Psoas muscle (tissue), 8 donors: ENCODE results near the gene ACSL5. TPM values are rescaled to one million over a fixed set of nuclear protein-coding genes. Genes with fewer than 3 reads are reported as not detected.

Source experiments
- ATAC-seq, 4 donors: fragments of 200-7000 bp; cut with Tn5 transposase; one replicate each; pipeline ENCODE4 v1.9.1; 2020; ENCODE audit warnings: moderate library complexity in 3 of 4, mild to moderate bottlenecking in 2 of 4
- DNase-seq, 2 donors: peaks; one replicate each; pipeline ENCODE4 v3.0.0-alpha.2; 2020
- H3K27ac ChIP-seq: fragments of 200-600 bp; one replicate; pipeline ENCODE4 v1.8.0; 2022
- H3K27me3 ChIP-seq, 3 donors: fragments of 200-600 bp in 1 of 3; one replicate each; pipeline versions ENCODE4 v1.6.1 to v1.8.0; 2013 to 2022; ENCODE audit warnings: low read length in 2 of 3, mild to moderate bottlenecking in 2 of 3, moderate library complexity in 1 of 3; ENCODE audit not compliant: insufficient read depth in 3 of 3
- H3K36me3 ChIP-seq, 2 donors: fragments of 200-600 bp in 1 of 2; one replicate each; pipeline versions ENCODE4 v1.6.1 to v1.8.0; 2013 to 2022; ENCODE audit warnings: low read depth in 1 of 2, mild to moderate bottlenecking in 1 of 2, moderate library complexity in 1 of 2; ENCODE audit not compliant: insufficient read depth in 1 of 2
- H3K4me1 ChIP-seq: fragments of 200-600 bp; one replicate; pipeline ENCODE4 v1.8.0; 2022
- H3K4me3 ChIP-seq: fragments of 200-600 bp; one replicate; pipeline ENCODE4 v1.8.0; 2022; ENCODE audit warnings: mild to moderate bottlenecking
- H3K9me3 ChIP-seq: fragments of 200-600 bp; one replicate; pipeline ENCODE4 v1.8.0; 2022
- WGBS, 3 donors: extraction: QIAGEN DNeasy Blood & Tissue Kit; methylation state at CpG; one replicate each; pipeline versions ENCODE4 v1.1.6 to v1.1.7; 2013; 5-methylcytosine and 5-hydroxymethylcytosine counted together
- intact Hi-C, 2 donors: fragments of 100-400 bp; cut with DNase I; formaldehyde crosslinking; loops; one replicate each; pipeline versions ENCODE4 v1.11.0 to v1.14.2; 2022
- polyA plus RNA-seq, 3 donors: library from polyadenylated mRNA; stranded (reverse); fragments of 200-250 nt; gene quantifications; one replicate each; pipeline ENCODE4 v1.2.3, GENCODE V29; 2013
- total RNA-seq, 4 donors: library from RNA; stranded (reverse); fragmentation: NEBNext Ultra II Directional in 2 of 4; extraction: Animal tissue kit (Norgen Biotek cat#: 25700) in 2 of 4; gene quantifications; one replicate each; pipeline versions ENCODE4 v1.2.1 to v1.2.4, GENCODE V29; 2021 to 2023
- TF ChIP-seq, protein P1 (sequence below): fragments of 200-600 bp; IDR thresholded peaks from one replicate; pipeline ENCODE4 v1.8.0; 2022; ENCODE audit warnings: antibody characterized with exemption
- donor health status: healthy with polysubstance abuse.
- donor health status: DM: no; HTN: no; CAD: no; lungs with moderate emphysema.
- donor health status: Bipolar disorder and iron deficiency.
- donor health status: healthy.
- donor health status: DM: yes; HTN: yes; CAD: no.
- donor health status: DM: no; HTN: no; CAD: no.
- donor health status: DM: no; HTN: no; CAD: no.
- donor health status: DM: yes; HTN: yes; CAD: no.

Gene ACSL5
- total and polyA plus RNA-seq, 7 donors: 2.2 to 4.5 (median 3.4) TPM

DNA sequence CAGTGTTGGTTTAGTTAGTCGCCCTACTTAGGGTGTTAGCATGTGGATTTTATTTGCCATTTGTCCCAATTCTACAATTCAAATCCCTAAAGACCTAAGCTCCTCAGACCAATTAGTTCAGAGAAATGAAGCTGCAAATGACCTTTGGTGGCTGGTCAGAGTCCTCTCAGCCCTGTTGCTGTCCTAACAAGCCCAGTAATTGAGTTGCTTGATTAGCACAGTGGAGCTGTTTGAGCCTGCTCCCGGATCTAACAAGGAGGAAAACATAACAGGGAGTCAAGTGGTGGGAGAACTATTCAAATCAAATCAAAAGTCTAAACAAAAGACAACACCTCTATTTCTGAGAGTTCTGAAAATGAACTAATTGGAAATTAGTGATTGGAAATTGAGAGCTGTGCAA is 50.7 kb downstream of the ACSL5 start:
- WGBS, 3 donors: 70 to 76% (median 74%) methylated on average over 2 of the region's 2 CpGs
- intact Hi-C loops: no loop called here
- H3K9me3 ChIP-seq: no peaks in the 10 kb centered on the region
- TF ChIP-seq, protein P1, sequence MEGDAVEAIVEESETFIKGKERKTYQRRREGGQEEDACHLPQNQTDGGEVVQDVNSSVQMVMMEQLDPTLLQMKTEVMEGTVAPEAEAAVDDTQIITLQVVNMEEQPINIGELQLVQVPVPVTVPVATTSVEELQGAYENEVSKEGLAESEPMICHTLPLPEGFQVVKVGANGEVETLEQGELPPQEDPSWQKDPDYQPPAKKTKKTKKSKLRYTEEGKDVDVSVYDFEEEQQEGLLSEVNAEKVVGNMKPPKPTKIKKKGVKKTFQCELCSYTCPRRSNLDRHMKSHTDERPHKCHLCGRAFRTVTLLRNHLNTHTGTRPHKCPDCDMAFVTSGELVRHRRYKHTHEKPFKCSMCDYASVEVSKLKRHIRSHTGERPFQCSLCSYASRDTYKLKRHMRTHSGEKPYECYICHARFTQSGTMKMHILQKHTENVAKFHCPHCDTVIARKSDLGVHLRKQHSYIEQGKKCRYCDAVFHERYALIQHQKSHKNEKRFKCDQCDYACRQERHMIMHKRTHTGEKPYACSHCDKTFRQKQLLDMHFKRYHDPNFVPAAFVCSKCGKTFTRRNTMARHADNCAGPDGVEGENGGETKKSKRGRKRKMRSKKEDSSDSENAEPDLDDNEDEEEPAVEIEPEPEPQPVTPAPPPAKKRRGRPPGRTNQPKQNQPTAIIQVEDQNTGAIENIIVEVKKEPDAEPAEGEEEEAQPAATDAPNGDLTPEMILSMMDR: no peak
- no peaks in the 10 kb centered on the region for H3K27me3 ChIP-seq
- H3K4me3 ChIP-seq: no peak overlapping the region
- H3K4me1 ChIP-seq: no peaks in the 10 kb centered on the region
- DNase-seq (no peak), ATAC-seq (no peak)
- no peak overlapping the region for H3K27ac ChIP-seq
- peaks cover 2 to 65% of the 10 kb centered on the region in 2 donors for H3K36me3 ChIP-seq

DNA sequence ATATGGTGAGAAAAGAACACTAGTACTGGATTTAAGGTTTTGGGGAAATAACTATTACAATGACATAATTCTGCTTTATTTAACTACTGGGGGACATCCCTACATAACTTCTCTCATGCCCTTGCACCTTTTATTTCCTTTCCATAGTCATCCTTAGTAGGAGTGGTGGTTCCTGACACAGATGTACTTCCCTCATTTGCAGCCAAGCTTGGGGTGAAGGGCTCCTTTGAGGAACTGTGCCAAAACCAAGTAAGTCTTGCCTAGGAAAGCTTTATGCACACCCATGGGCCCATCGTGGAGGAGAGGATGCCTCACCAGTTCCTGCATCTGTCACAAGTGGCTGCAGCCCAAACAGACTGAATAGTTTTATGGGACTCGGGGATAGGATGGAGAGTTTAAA is 52.2 kb downstream of the ACSL5 start:
- 57 to 76% (median 57%) methylated on average over 2 of the region's 2 CpGs for WGBS, 3 donors

DNA sequence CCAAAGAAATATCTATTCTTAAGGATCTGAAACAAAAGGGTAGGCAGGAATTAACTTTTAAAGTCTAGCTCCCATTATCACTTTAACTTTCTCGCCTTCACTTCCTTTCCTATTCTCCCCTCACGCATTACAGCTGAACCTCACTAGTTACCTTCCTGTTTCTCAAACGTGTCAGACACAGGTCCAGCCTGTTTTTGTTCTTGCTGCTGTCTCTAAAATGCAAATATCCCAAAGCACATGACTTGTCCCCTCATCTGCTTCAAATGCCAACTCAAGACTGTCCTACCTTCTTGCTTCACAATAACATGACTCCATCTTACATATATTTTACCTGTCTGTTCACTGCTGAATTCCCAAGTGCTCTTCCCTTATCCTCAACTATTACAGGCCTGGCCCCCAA is 55.2 kb downstream of the ACSL5 start:
- TF ChIP-seq, protein P1: no peak
- intact Hi-C loops: no loop called here
- Histone ChIP-seq H3K4me1 (no peaks in the 10 kb centered on the region), H3K27me3 (no peaks in the 10 kb centered on the region), H3K9me3 (no peaks in the 10 kb centered on the region), H3K27ac (no peak overlapping the region), H3K36me3 (peaks cover 11 to 96% of the 10 kb centered on the region in 2 donors), H3K4me3 (no peak overlapping the region)
- ATAC-seq (no peak), DNase-seq (no peak)
- 77 to 80% (median 80%) methylated on average over 3 of the region's 3 CpGs for WGBS, 3 donors

More for the DNA sequence above, 52.2 kb downstream of the ACSL5 start:
- TF ChIP-seq, protein P1: no peak
- no peak overlapping the region for H3K27ac ChIP-seq
- H3K27me3 ChIP-seq: no peaks in the 10 kb centered on the region
- no peaks in the 10 kb centered on the region for H3K4me1 ChIP-seq
- H3K4me3 ChIP-seq: no peak overlapping the region
- peaks cover 5 to 79% of the 10 kb centered on the region in 2 donors for H3K36me3 ChIP-seq
- intact Hi-C loops: no loop called here
- H3K9me3 ChIP-seq: no peaks in the 10 kb centered on the region
- no peak for ATAC-seq
- no peak for DNase-seq

DNA sequence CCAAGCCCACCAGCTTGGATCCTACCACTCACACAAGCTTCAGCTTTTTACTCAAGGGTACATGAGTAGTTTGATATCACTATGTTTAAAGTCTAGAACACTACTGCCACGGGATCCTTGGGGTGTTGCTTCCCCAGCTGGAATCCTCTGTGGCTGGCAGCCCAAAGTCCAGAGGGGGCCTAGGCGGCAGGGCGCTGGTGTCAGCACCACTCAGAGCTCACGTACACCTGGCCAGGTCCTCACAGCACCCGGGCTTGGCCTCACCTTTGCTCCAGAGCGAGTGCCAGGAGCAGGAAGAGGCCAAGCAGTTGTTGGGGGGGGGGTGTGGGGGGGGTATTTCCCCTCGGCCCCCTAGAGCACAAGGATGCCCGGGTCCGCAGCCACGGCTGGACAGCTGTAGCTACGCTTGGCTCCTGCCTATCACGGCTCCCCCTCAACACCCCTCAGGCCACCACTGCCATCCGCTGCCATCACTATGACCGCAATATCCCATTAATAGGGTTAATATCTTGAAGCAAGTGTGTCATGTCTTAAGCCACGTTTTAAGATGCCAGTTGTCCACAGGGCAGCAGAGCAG is 55.8 kb downstream of the ACSL5 start:
- no peak for DNase-seq
- Histone ChIP-seq H3K4me3 (no peak overlapping the region), H3K36me3 (peaks cover 11 to 96% of the 10 kb centered on the region in 2 donors), H3K27me3 (no peaks in the 10 kb centered on the region), H3K27ac (no peak overlapping the region), H3K4me1 (no peaks in the 10 kb centered on the region), H3K9me3 (no peaks in the 10 kb centered on the region)
- TF ChIP-seq, protein P1: no peak
- intact Hi-C loops: loop anchor here in 1 of 2 donors (10.0 kb wide), 1 partner anchor 115 kb away; no protein-coding TSS in a partner anchor
- ATAC-seq: no peak
- 72 to 82% (median 76%) methylated on average over 13 to 15 of the region's 15 CpGs for WGBS, 3 donors

DNA sequence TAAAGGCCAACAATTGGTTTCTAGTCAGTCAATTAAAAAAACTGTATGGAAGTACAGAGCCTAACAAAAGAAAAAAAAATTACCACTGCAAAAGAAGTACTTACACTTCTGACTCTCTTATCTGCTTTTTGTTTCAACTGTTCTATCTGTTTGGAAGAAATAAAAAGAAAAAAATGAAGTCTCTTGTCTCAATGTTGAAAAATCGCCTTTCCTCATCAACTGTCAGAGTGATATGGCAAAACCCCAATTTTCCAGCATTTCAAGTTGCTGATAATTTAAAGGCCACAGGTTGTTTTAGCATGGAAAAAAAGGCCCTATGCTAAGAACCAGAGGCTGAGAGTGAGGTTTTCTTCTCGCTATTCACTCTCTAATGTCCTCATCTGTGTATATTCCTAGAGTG is 59.2 kb downstream of the ACSL5 start:
- intact Hi-C loops: loop anchor here in 1 of 2 donors (10.0 kb wide), 1 partner anchor 118 kb away; no protein-coding TSS in a partner anchor
- ATAC-seq (no peak), DNase-seq (no peak)
- Histone ChIP-seq H3K27me3 (no peaks in the 10 kb centered on the region), H3K36me3 (peaks cover 16 to 100% of the 10 kb centered on the region in 2 donors), H3K27ac (no peak overlapping the region), H3K4me3 (no peak overlapping the region), H3K9me3 (no peaks in the 10 kb centered on the region), H3K4me1 (no peaks in the 10 kb centered on the region)
- TF ChIP-seq, protein P1: no peak
- 91 to 96% (median 94%) methylated on average over 2 of the region's 2 CpGs for WGBS, 3 donors
